GM10847 (cell line): Measurements from ENCODE around the gene CT45A2.
"Not testable (repeated sequence)": the region's sequence is repeated elsewhere in the genome, so short reads cannot be mapped to it uniquely, and the experiment has no call there.

Source experiments
- POLR2A ChIP-seq: IDR thresholded peaks from 2 replicates; pipeline ENCODE4 v1.6.1; 2011; ENCODE audit not compliant: insufficient read length; ENCODE audit errors: extremely low read depth

Gene CT45A2, protein sequence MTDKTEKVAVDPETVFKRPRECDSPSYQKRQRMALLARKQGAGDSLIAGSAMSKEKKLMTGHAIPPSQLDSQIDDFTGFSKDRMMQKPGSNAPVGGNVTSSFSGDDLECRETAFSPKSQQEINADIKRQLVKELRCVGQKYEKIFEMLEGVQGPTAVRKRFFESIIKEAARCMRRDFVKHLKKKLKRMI

DNA sequence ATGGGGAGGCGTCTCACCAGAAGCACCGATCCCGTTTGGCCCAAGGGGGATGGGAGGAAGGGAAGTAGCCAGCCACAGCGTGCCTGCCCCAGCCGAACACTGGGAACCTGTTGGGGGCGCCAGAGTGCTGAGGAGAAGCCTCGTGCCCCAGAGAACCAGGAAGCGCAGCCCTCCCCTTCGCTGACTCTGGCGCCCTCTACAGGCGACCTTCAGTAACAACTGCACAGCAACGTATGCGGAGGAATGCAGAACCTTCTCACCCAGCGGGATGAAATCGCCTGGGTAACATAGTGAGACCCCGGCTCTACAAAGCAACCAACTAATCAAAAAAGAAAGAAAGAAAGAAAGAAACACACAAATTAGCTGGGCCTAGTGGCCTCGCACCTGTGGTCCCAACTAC is at the start of gene CT45A2:
TSS of gene CT45A2 (minus strand) at position 101 of the 400 bp plus-strand sequence. CDS start 3,747 bp downstream, outside the sequence.
- TF ChIP-seq POLR2A, result not testable (repeated sequence)

DNA sequence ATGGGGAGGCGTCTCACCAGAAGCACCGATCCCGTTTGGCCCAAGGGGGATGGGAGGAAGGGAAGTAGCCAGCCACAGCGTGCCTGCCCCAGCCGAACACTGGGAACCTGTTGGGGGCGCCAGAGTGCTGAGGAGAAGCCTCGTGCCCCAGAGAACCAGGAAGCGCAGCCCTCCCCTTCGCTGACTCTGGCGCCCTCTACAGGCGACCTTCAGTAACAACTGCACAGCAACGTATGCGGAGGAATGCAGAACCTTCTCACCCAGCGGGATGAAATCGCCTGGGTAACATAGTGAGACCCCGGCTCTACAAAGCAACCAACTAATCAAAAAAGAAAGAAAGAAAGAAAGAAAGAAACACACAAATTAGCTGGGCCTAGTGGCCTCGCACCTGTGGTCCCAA is 34.6 kb upstream of the CT45A2 start, which contains the start of gene CT45A8:
TSS of gene CT45A8 (minus strand) at position 101 of the 400 bp plus-strand sequence. CDS start 3,755 bp downstream, outside the sequence.
- TF ChIP-seq POLR2A, result not testable (repeated sequence)

DNA sequence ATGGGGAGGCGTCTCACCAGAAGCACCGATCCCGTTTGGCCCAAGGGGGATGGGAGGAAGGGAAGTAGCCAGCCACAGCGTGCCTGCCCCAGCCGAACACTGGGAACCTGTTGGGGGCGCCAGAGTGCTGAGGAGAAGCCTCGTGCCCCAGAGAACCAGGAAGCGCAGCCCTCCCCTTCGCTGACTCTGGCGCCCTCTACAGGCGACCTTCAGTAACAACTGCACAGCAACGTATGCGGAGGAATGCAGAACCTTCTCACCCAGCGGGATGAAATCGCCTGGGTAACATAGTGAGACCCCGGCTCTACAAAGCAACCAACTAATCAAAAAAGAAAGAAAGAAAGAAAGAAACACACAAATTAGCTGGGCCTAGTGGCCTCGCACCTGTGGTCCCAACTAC is 17.4 kb upstream of the CT45A2 start, which contains the start of gene CT45A7:
TSS of gene CT45A7 (minus strand) at position 101 of the 400 bp plus-strand sequence. CDS start 3,747 bp downstream, outside the sequence.
- not testable (repeated sequence) for TF ChIP-seq POLR2A

DNA sequence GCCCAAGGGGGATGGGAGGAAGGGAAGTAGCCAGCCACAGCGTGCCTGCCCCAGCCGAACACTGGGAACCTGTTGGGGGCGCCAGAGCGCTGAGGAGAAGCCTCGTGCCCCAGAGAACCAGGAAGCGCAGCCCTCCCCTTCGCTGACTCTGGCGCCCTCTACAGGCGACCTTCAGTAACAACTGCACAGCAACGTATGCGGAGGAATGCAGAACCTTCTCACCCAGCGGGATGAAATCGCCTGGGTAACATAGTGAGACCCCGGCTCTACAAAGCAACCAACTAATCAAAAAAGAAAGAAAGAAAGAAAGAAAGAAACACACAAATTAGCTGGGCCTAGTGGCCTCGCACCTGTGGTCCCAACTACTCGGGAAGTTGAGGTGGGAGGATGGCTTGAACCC is 17.1 kb downstream of the CT45A2 start, which contains the start of gene CT45A6:
TSS of gene CT45A6 (minus strand) at position 101 of the 400 bp plus-strand sequence. CDS start 3,794 bp downstream, outside the sequence.
- not testable (repeated sequence) for TF ChIP-seq POLR2A

DNA sequence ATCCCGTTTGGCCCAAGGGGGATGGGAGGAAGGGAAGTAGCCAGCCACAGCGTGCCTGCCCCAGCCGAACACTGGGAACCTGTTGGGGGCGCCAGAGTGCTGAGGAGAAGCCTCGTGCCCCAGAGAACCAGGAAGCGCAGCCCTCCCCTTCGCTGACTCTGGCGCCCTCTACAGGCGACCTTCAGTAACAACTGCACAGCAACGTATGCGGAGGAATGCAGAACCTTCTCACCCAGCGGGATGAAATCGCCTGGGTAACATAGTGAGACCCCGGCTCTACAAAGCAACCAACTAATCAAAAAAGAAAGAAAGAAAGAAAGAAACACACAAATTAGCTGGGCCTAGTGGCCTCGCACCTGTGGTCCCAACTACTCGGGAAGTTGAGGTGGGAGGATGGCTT is 34.4 kb downstream of the CT45A2 start, which contains the start of gene CT45A5:
TSS of gene CT45A5 (minus strand) at position 101 of the 400 bp plus-strand sequence. CDS start 3,774 bp downstream, outside the sequence.
- not testable (repeated sequence) for TF ChIP-seq POLR2A

DNA sequence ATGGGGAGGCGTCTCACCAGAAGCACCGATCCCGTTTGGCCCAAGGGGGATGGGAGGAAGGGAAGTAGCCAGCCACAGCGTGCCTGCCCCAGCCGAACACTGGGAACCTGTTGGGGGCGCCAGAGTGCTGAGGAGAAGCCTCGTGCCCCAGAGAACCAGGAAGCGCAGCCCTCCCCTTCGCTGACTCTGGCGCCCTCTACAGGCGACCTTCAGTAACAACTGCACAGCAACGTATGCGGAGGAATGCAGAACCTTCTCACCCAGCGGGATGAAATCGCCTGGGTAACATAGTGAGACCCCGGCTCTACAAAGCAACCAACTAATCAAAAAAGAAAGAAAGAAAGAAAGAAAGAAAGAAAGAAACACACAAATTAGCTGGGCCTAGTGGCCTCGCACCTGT is 51.7 kb downstream of the CT45A2 start, which contains the start of gene CT45A3:
TSS of gene CT45A3 (minus strand) at position 101 of the 400 bp plus-strand sequence. CDS start 3,747 bp downstream, outside the sequence.
- not testable (repeated sequence) for TF ChIP-seq POLR2A
